Measurements from ENCODE around the gene RADIL. TPM values are rescaled to one million over a fixed set of nuclear protein-coding genes. Genes with fewer than 3 reads are reported as not detected.

Gene RADIL
- total RNA-seq, 1 experiment from 2014 or later = 0.12 TPM

- H3K27ac ChIP-seq = no peak overlapping the region
- peaks cover 38% of the 10 kb centered on the region for H3K27me3 ChIP-seq
- peak; percentile 32 to 47 for DNase-seq
- H3K36me3 ChIP-seq = no peaks in the 10 kb centered on the region
- H3K4me3 ChIP-seq = peak overlapping the region; percentile 31
- H3K4me1 ChIP-seq = no peaks in the 10 kb centered on the region; the same call in 1 of the 2 replicates
- no peaks in the 10 kb centered on the region for H3K9me3 ChIP-seq (replicated peaks)
These were observed 63.0 kb downstream of the RADIL start for GRCh38 chr7:4820405-4820966.

GRCh38 chr7:4819560-4820404 lies 63.7 kb downstream of the RADIL start:
- peak overlapping the region; percentile 31 for H3K4me3 ChIP-seq
- no peaks in the 10 kb centered on the region for H3K36me3 ChIP-seq
- H3K27ac ChIP-seq = no peak overlapping the region
- no peaks in the 10 kb centered on the region; the same call in 1 of the 2 replicates for H3K4me1 ChIP-seq
- no peak for DNase-seq
- no peaks in the 10 kb centered on the region for H3K9me3 ChIP-seq (replicated peaks)
- peaks cover 35% of the 10 kb centered on the region for H3K27me3 ChIP-seq

GRCh38 chr7:4818000-4818794 lies 65.3 kb downstream of the RADIL start:
- DNase-seq = no peak
- H3K4me3 ChIP-seq = no peak overlapping the region
- H3K27me3 ChIP-seq = peaks cover 38% of the 10 kb centered on the region

GRCh38 chr7:4817178-4817901 lies 66.2 kb downstream of the RADIL start:
- Histone ChIP-seq H3K4me1 (no peaks in the 10 kb centered on the region; the same call in 1 of the 2 replicates), H3K4me3 (no peak overlapping the region), H3K27ac (no peak overlapping the region), H3K9me3 (replicated peaks) (no peaks in the 10 kb centered on the region), H3K36me3 (no peaks in the 10 kb centered on the region), H3K27me3 (peaks cover 38% of the 10 kb centered on the region)
- no peak for DNase-seq

More at GRCh38 chr7:4818000-4818794, 65.3 kb downstream of the RADIL start:
- no peaks in the 10 kb centered on the region for H3K9me3 ChIP-seq (replicated peaks)
- H3K4me1 ChIP-seq = no peaks in the 10 kb centered on the region; the same call in 1 of the 2 replicates
- no peak overlapping the region for H3K27ac ChIP-seq
- no peaks in the 10 kb centered on the region for H3K36me3 ChIP-seq

GRCh38 chr7:4816419-4817080 lies 67.0 kb downstream of the RADIL start:
- H3K27ac ChIP-seq = no peak overlapping the region
- no peaks in the 10 kb centered on the region; the same call in 1 of the 2 replicates for H3K4me1 ChIP-seq
- H3K36me3 ChIP-seq = no peaks in the 10 kb centered on the region
- H3K27me3 ChIP-seq = peaks cover 38% of the 10 kb centered on the region
- no peak overlapping the region for H3K4me3 ChIP-seq
- H3K9me3 ChIP-seq (replicated peaks) = no peaks in the 10 kb centered on the region
- no peak for DNase-seq

- DNase-seq = no peak
- no peak overlapping the region for H3K27ac ChIP-seq
These were observed 67.7 kb downstream of the RADIL start for GRCh38 chr7:4815609-4816418.

GRCh38 chr7:4815121-4815520 lies 68.4 kb downstream of the RADIL start:
- Histone ChIP-seq H3K36me3 (no peaks in the 10 kb centered on the region), H3K9me3 (replicated peaks) (no peaks in the 10 kb centered on the region), H3K27ac (no peak overlapping the region), H3K4me3 (no peak overlapping the region), H3K27me3 (peaks cover 35% of the 10 kb centered on the region), H3K4me1 (no peaks in the 10 kb centered on the region)
- no peak for DNase-seq

More at GRCh38 chr7:4815609-4816418, 67.7 kb downstream of the RADIL start:
- Histone ChIP-seq H3K9me3 (replicated peaks) (no peaks in the 10 kb centered on the region), H3K4me1 (no peaks in the 10 kb centered on the region; the same call in 1 of the 2 replicates), H3K27me3 (peaks cover 38% of the 10 kb centered on the region), H3K36me3 (no peaks in the 10 kb centered on the region), H3K4me3 (no peak overlapping the region)

GRCh38 chr7:4814433-4814832 lies 69.1 kb downstream of the RADIL start:
- H3K27ac ChIP-seq = no peak overlapping the region
- no peak for DNase-seq
- H3K9me3 ChIP-seq (replicated peaks) = no peaks in the 10 kb centered on the region
- peaks cover 28% of the 10 kb centered on the region for H3K27me3 ChIP-seq
- no peaks in the 10 kb centered on the region for H3K36me3 ChIP-seq
- H3K4me3 ChIP-seq = no peak overlapping the region
- no peaks in the 10 kb centered on the region for H3K4me1 ChIP-seq

GRCh38 chr7:4809666-4810065 lies 73.8 kb downstream of the RADIL start:
- no peak for DNase-seq
- H3K9me3 ChIP-seq (replicated peaks) = no peaks in the 10 kb centered on the region
- no peak overlapping the region for H3K27ac ChIP-seq
- H3K4me1 ChIP-seq = no peaks in the 10 kb centered on the region
- H3K4me3 ChIP-seq = no peak overlapping the region
- no peaks in the 10 kb centered on the region for H3K36me3 ChIP-seq
- peaks cover 8% of the 10 kb centered on the region; the same call in 1 of the 2 replicates for H3K27me3 ChIP-seq

- no peaks in the 10 kb centered on the region for H3K4me1 ChIP-seq
- H3K36me3 ChIP-seq = no peaks in the 10 kb centered on the region
- no peak overlapping the region for H3K27ac ChIP-seq
- DNase-seq = no peak
- H3K4me3 ChIP-seq = no peak overlapping the region
- H3K9me3 ChIP-seq (replicated peaks) = no peaks in the 10 kb centered on the region
- H3K27me3 ChIP-seq = peaks cover 8% of the 10 kb centered on the region; the same call in 1 of the 2 replicates
These were observed 74.4 kb downstream of the RADIL start for GRCh38 chr7:4809091-4809591.

GRCh38 chr7:4808565-4808964 lies 75.0 kb downstream of the RADIL start:
- H3K27ac ChIP-seq = no peak overlapping the region
- no peak for DNase-seq
- H3K4me3 ChIP-seq = no peak overlapping the region
- H3K4me1 ChIP-seq = no peaks in the 10 kb centered on the region
- H3K36me3 ChIP-seq = no peaks in the 10 kb centered on the region
- peaks cover 6% of the 10 kb centered on the region; the same call in 1 of the 2 replicates for H3K27me3 ChIP-seq
- no peaks in the 10 kb centered on the region for H3K9me3 ChIP-seq (replicated peaks)

- Histone ChIP-seq H3K9me3 (replicated peaks) (no peaks in the 10 kb centered on the region), H3K27me3 (0 out of 2 replicates have a peak, but pooled peaks cover 6% of the 10 kb centered on the region), H3K4me3 (no peak overlapping the region), H3K27ac (no peak overlapping the region), H3K4me1 (no peaks in the 10 kb centered on the region), H3K36me3 (no peaks in the 10 kb centered on the region)
- no peak for DNase-seq
These were observed 75.5 kb downstream of the RADIL start for GRCh38 chr7:4808026-4808425.

GRCh38 chr7:4807598-4808016 lies 75.9 kb downstream of the RADIL start:
- 0 out of 2 replicates have a peak, but pooled peaks cover 6% of the 10 kb centered on the region for H3K27me3 ChIP-seq
- no peaks in the 10 kb centered on the region for H3K9me3 ChIP-seq (replicated peaks)
- no peak overlapping the region for H3K27ac ChIP-seq
- DNase-seq = no peak
- no peaks in the 10 kb centered on the region for H3K36me3 ChIP-seq
- H3K4me3 ChIP-seq = no peak overlapping the region
- no peaks in the 10 kb centered on the region for H3K4me1 ChIP-seq
